K562 (cell line): ENCODE results near the gene SMIM35. TPM values are rescaled to one million over a fixed set of nuclear protein-coding genes. Genes with fewer than 3 reads are reported as not detected.

Experiments
- ATF4 ChIP-seq: fragments of 450-650 bp; formaldehyde crosslinking; IDR thresholded peaks from 2 replicates; pipeline ENCODE4 v1.4.0; 2022; ENCODE audit warnings: mild to moderate bottlenecking, moderate library complexity
- CREM ChIP-seq: IDR thresholded peaks from 2 replicates; pipeline ENCODE4 v1.6.1; 2014; ENCODE audit warnings: antibody characterized with exemption, low read depth
- CTBP1 ChIP-seq: fragments of 450-650 bp; IDR thresholded peaks from 2 replicates; pipeline ENCODE4 v1.6.1; 2016; ENCODE audit warnings: borderline replicate concordance
- DDX20 ChIP-seq: fragments of 450-650 bp; IDR thresholded peaks from 2 replicates; pipeline ENCODE4 v1.6.1; 2016; ENCODE audit warnings: missing genetic modification characterization, low read depth, mild to moderate bottlenecking, missing compliant biosample characterization, moderate library complexity
- E2F4 ChIP-seq: sonication (generic); formaldehyde crosslinking; IDR thresholded peaks from 2 replicates; pipeline ENCODE4 v1.8.0; 2022; ENCODE audit warnings: mild to moderate bottlenecking, low read depth, missing genetic modification reagents
- HNRNPK ChIP-seq: fragments of 200-400 bp; formaldehyde crosslinking; IDR thresholded peaks from one replicate; pipeline ENCODE4 v1.6.1; 2018; ENCODE audit warnings: mild to moderate bottlenecking, low read depth, low read length; ENCODE audit not compliant: poor library complexity, severe bottlenecking
- KAT2B ChIP-seq: IDR thresholded peaks from one replicate; pipeline ENCODE4 v1.6.1; 2012; ENCODE audit warnings: low read depth, mild to moderate bottlenecking, control low read depth, inconsistent platforms, low read length, moderate library complexity
- MCM7 ChIP-seq, 2 experiments: fragments of 450-650 bp; IDR thresholded peaks; 2 replicates each; pipeline ENCODE4 v1.6.1; 2016 to 2018
- MNT ChIP-seq, 2 experiments: fragments of 450-650 bp; conservative IDR thresholded peaks; 2 replicates each; pipeline ENCODE4 v1.6.1; 2017; ENCODE audit warnings: mild to moderate bottlenecking in 2 of 2, moderate library complexity in 2 of 2
- NR3C1 ChIP-seq: sonication (generic); formaldehyde crosslinking; IDR thresholded peaks from 2 replicates; pipeline ENCODE4 v1.8.1; 2022; ENCODE audit warnings: missing genetic modification reagents
- POU5F1 ChIP-seq: fragments of 150-350 bp; IDR thresholded peaks from 2 replicates; pipeline ENCODE4 v1.6.1; 2014; ENCODE audit warnings: borderline replicate concordance, low read length, low read depth, mild to moderate bottlenecking; ENCODE audit not compliant: partially characterized antibody
- PRPF4 ChIP-seq: fragments of 200-400 bp; formaldehyde crosslinking; IDR thresholded peaks from one replicate; pipeline ENCODE4 v1.6.1; 2017; ENCODE audit warnings: low read length, low read depth, mild to moderate bottlenecking; ENCODE audit not compliant: insufficient read depth, poor library complexity, severe bottlenecking
- RB1 ChIP-seq: fragments of 450-650 bp; IDR thresholded peaks from 2 replicates; pipeline ENCODE4 v1.6.1; 2017; ENCODE audit warnings: low read depth, mild to moderate bottlenecking
- RHOXF2B ChIP-seq: fragments of 250-450 bp; sonication (Bioruptor Pico); conservative IDR thresholded peaks from 2 replicates; pipeline ENCODE4 v1.5.1; 2021
- SNRNP70 ChIP-seq: fragments of 200-400 bp; formaldehyde crosslinking; optimal IDR thresholded peaks from 2 replicates; pipeline ENCODE3; 2017; ENCODE audit warnings: low read depth, low read length
- SP2 ChIP-seq: IDR thresholded peaks from 2 replicates; pipeline ENCODE4 v1.6.1; 2011; ENCODE audit warnings: mild to moderate bottlenecking, low read depth, low read length, moderate library complexity; ENCODE audit not compliant: poor library complexity, severe bottlenecking; ENCODE audit errors: extremely low read depth
- TCF3 ChIP-seq: sonication (generic); formaldehyde crosslinking; IDR thresholded peaks from 2 replicates; pipeline ENCODE4 v1.4.0; 2020; ENCODE audit warnings: mild to moderate bottlenecking, missing genetic modification reagents
- TSC22D4 ChIP-seq: fragments of 450-650 bp; IDR thresholded peaks from 2 replicates; pipeline ENCODE4 v1.6.1; 2016; ENCODE audit warnings: missing genetic modification characterization, missing biosample characterization, control low read depth
- YBX1 ChIP-seq: fragments of 450-650 bp; IDR thresholded peaks from 2 replicates; pipeline ENCODE4 v1.7.1; 2016; ENCODE audit warnings: mild to moderate bottlenecking
- ZBTB2 ChIP-seq: fragments of 450-650 bp; IDR thresholded peaks from 2 replicates; pipeline ENCODE4 v1.6.1; 2016; ENCODE audit warnings: antibody characterized with exemption
- ZKSCAN1 ChIP-seq: fragments of 150-350 bp; IDR thresholded peaks from 2 replicates; pipeline ENCODE4 v1.6.1; 2016; ENCODE audit warnings: low read depth, low read length
- ZNF77 ChIP-seq: fragments of 250-450 bp; sonication (Bioruptor Pico); IDR thresholded peaks from 2 replicates; pipeline ENCODE4 v1.5.0; 2020
- polyA plus RNA-seq, 8 experiments: library from polyadenylated mRNA; depleted of rRNA in 4 of 8; stranded (reverse) in 5 of 8; unstranded in 3 of 8; fragments of >200 nt; fragmentation: Nextera tagmentation in 2 of 8; fragmentation: Illumina TruSeq in 1 of 8; extraction: Ambion mirVana in 2 of 8; extraction: Trizol in 1 of 8; gene quantifications; 2 replicates each; pipeline versions ENCODE4 v1.2.1 to v1.2.3, GENCODE V29; 2011 to 2014; ENCODE audit warnings: inconsistent platforms in 1 of 8, missing spikeins in 1 of 8
- total RNA-seq, 7 experiments: library from RNA; depleted of rRNA in 6 of 7; stranded (reverse); fragments of >200 nt in 6 of 7; fragmentation: Illumina TruSeq in 2 of 7; extraction: Trizol in 2 of 7; gene quantifications; 2 replicates each; pipeline versions ENCODE4 v1.2.1 to v1.2.3, GENCODE V29; 2011 to 2021; ENCODE audit warnings: low replicate concordance in 1 of 7

Gene SMIM35
- total and polyA plus RNA-seq, 9 of the 15 experiments (the other 6 are each of a cell fraction or from before 2014, with no cell fraction given) = 0.03 TPM; not detected in 7

GRCh38 chr11:118012083-118012669 lies 74.6 kb downstream of the SMIM35 start (continued):
- TF ChIP-seq MNT (conservative IDR thresholded peaks at IDR 0.05) (peak in 1 of 2 experiments; percentile 33; a peak in 1 of 4 replicates), DDX20 (tag) (no peak), CTBP1 (peak; percentile 74; the same call in 1 of the 2 replicates), HNRNPK (no peak), PRPF4 (no peak), YBX1 (no peak), MCM7 (IDR thresholded peaks at IDR 0.05) (no peak), SP2 (no peak), NR3C1 (CRISPR knock-in tag) (no peak), ZBTB2 (peak; percentile 73), RHOXF2B (CRISPR knock-in tag) (no peak), POU5F1 (no peak), TSC22D4 (tag) (no peak), RB1 (no peak), ZKSCAN1 (peak; percentile 80; the same call in 1 of the 2 replicates), KAT2B (no peak), ATF4 (no peak), TCF3 (CRISPR knock-in tag) (peak; percentile 88), CREM (peak; percentile 44; the same call in 1 of the 2 replicates), SNRNP70 (no peak), E2F4 (CRISPR knock-in tag) (no peak), ZNF77 (CRISPR knock-in tag) (no peak)
